ENCODE data around the gene FCRLA. TPM values are rescaled to one million over a fixed set of nuclear protein-coding genes. Genes with fewer than 3 reads are reported as not detected.
"Not testable (repeated sequence)": the region's sequence is repeated elsewhere in the genome, so short reads cannot be mapped to it uniquely, and the experiment has no call there.

The FCRLA gene, protein sequence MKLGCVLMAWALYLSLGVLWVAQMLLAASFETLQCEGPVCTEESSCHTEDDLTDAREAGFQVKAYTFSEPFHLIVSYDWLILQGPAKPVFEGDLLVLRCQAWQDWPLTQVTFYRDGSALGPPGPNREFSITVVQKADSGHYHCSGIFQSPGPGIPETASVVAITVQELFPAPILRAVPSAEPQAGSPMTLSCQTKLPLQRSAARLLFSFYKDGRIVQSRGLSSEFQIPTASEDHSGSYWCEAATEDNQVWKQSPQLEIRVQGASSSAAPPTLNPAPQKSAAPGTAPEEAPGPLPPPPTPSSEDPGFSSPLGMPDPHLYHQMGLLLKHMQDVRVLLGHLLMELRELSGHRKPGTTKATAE
- not detected for polyA plus RNA-seq (2013, experiment 1 of 2)
- polyA plus RNA-seq (2013, experiment 2 of 2): not detected

GRCh38 chr1:161706482-161707347 lies at the start of gene FCRLA:
Gene FCRLA (plus strand): TSS chr1:161707229. CDS start chr1:161707265, 36 bp downstream.
- no peaks in the 10 kb centered on the region for H3K36me3 ChIP-seq (ENCODE audit: control insufficient read depth, insufficient read depth, low read length)
- H3K79me2 ChIP-seq (ENCODE audit: control insufficient read depth, insufficient read depth, low read length): no peaks in the 10 kb centered on the region
- no peak within 1 kb of the TSS for H3K27ac ChIP-seq (ENCODE audit: low read depth, low read length)
- H3K4me1 ChIP-seq (ENCODE audit: control insufficient read depth, low read depth, low read length): no peaks in the 10 kb centered on the region
- H3K18ac ChIP-seq (ENCODE audit: low read length): no peak within 1 kb of the TSS
- H2BK120ac ChIP-seq (ENCODE audit: low read depth, low read length): no peak within 1 kb of the TSS
- no peak within 1 kb of the TSS for H2BK15ac ChIP-seq (replicated peaks; ENCODE audit: low read depth)
- H3K4me3 ChIP-seq (ENCODE audit: low read length): no peak within 1 kb of the TSS
- H3K56ac ChIP-seq (ENCODE audit: low read length): no peak within 1 kb of the TSS
- H3K27me3 ChIP-seq (ENCODE audit: insufficient read depth, low read length, poor library complexity): no peaks in the 10 kb centered on the region
- no peak within 1 kb of the TSS for H4K5ac ChIP-seq (ENCODE audit: low read length)
- H3K79me1 ChIP-seq (ENCODE audit: low read length): no peaks in the 10 kb centered on the region
- no peak within 1 kb of the TSS for H3K9ac ChIP-seq (ENCODE audit: low read length)
- no peak within 1 kb of the TSS for H3K4me2 ChIP-seq (ENCODE audit: low read length)
- no CpG with 5 or more reads among the region's 4 CpGs for WGBS (ENCODE audit: extremely low coverage, insufficient coverage, low lambda C conversion rate)
- no peak for DNase-seq
- H3K4ac ChIP-seq (ENCODE audit: low read depth, low read length): no peak within 1 kb of the TSS
- H3K23ac ChIP-seq (ENCODE audit: low read length): no peak within 1 kb of the TSS
- H2BK5ac ChIP-seq (ENCODE audit: low read length): no peak within 1 kb of the TSS
- no peak within 1 kb of the TSS for H2AK5ac ChIP-seq (ENCODE audit: low read length)
- H4K8ac ChIP-seq (ENCODE audit: low read depth, low read length): no peak within 1 kb of the TSS

GRCh38 chr1:161658524-161658923 lies 48.5 kb upstream of the FCRLA start:
- not testable (repeated sequence) for H3K27ac ChIP-seq (ENCODE audit: low read depth, low read length); H3K23ac ChIP-seq (ENCODE audit: low read length); H3K79me1 ChIP-seq (ENCODE audit: low read length); H2BK120ac ChIP-seq (ENCODE audit: low read depth, low read length); H3K4me3 ChIP-seq (ENCODE audit: low read length); H3K18ac ChIP-seq (ENCODE audit: low read length); H4K5ac ChIP-seq (ENCODE audit: low read length); H3K56ac ChIP-seq (ENCODE audit: low read length); H3K4ac ChIP-seq (ENCODE audit: low read depth, low read length); H3K4me1 ChIP-seq (ENCODE audit: control insufficient read depth, low read depth, low read length); H2BK15ac ChIP-seq (replicated peaks; ENCODE audit: low read depth); H2AK5ac ChIP-seq (ENCODE audit: low read length); H3K79me2 ChIP-seq (ENCODE audit: control insufficient read depth, insufficient read depth, low read length); H3K4me2 ChIP-seq (ENCODE audit: low read length); H3K27me3 ChIP-seq (ENCODE audit: insufficient read depth, low read length, poor library complexity); DNase-seq; H4K8ac ChIP-seq (ENCODE audit: low read depth, low read length); H2BK5ac ChIP-seq (ENCODE audit: low read length); H3K36me3 ChIP-seq (ENCODE audit: control insufficient read depth, insufficient read depth, low read length); H3K9ac ChIP-seq (ENCODE audit: low read length)

DNA sequence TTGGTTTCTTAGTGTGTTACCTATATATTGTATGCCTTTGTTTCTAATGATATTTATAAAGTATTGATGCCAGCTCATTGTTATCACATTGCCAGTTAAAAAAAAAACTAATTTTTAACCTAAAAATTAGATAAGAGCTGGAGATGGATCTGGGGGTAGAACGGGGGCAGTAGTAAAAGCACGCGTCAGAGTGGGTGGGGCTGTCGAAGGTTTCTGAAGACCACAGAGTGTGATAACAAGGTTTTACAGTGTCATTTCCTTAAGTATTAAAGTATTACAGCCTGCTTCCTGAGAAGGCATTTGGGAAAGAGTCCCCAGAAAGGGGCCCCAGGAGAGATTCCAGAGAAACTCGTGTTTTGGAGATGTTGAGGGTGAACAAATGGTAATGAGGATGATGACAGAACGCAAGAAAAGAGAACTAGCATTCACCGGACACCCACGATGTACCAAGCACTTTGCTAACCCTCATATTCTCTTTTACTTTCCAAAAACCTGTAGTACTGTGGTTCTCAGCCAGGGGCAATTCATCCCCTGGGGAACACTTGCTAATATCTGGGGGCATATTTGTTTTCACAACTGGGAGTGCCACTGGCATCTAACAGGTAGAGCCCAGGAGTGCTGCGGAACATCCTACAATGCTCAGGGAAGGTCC lies 45.2 kb upstream of the FCRLA start:
- not testable (repeated sequence) for DNase-seq; H3K79me1 ChIP-seq (ENCODE audit: low read length); H3K56ac ChIP-seq (ENCODE audit: low read length); H3K18ac ChIP-seq (ENCODE audit: low read length); H4K5ac ChIP-seq (ENCODE audit: low read length); H3K79me2 ChIP-seq (ENCODE audit: control insufficient read depth, insufficient read depth, low read length); H3K9ac ChIP-seq (ENCODE audit: low read length); H3K27ac ChIP-seq (ENCODE audit: low read depth, low read length); H2BK120ac ChIP-seq (ENCODE audit: low read depth, low read length); H3K23ac ChIP-seq (ENCODE audit: low read length); H2BK15ac ChIP-seq (replicated peaks; ENCODE audit: low read depth); H3K4me3 ChIP-seq (ENCODE audit: low read length); H2AK5ac ChIP-seq (ENCODE audit: low read length); H2BK5ac ChIP-seq (ENCODE audit: low read length); H3K4me1 ChIP-seq (ENCODE audit: control insufficient read depth, low read depth, low read length); H3K36me3 ChIP-seq (ENCODE audit: control insufficient read depth, insufficient read depth, low read length); H3K27me3 ChIP-seq (ENCODE audit: insufficient read depth, low read length, poor library complexity); H3K4me2 ChIP-seq (ENCODE audit: low read length); H3K4ac ChIP-seq (ENCODE audit: low read depth, low read length); H4K8ac ChIP-seq (ENCODE audit: low read depth, low read length)
- no CpG with 5 or more reads among the region's 9 CpGs for WGBS (ENCODE audit: extremely low coverage, insufficient coverage, low lambda C conversion rate)

- not testable (repeated sequence) for H2BK15ac ChIP-seq (replicated peaks; ENCODE audit: low read depth); H2AK5ac ChIP-seq (ENCODE audit: low read length); DNase-seq; H3K18ac ChIP-seq (ENCODE audit: low read length); H3K56ac ChIP-seq (ENCODE audit: low read length); H3K23ac ChIP-seq (ENCODE audit: low read length); H4K5ac ChIP-seq (ENCODE audit: low read length); H2BK5ac ChIP-seq (ENCODE audit: low read length); H3K27me3 ChIP-seq (ENCODE audit: insufficient read depth, low read length, poor library complexity); H4K8ac ChIP-seq (ENCODE audit: low read depth, low read length); H3K4me3 ChIP-seq (ENCODE audit: low read length); H3K27ac ChIP-seq (ENCODE audit: low read depth, low read length); H2BK120ac ChIP-seq (ENCODE audit: low read depth, low read length); H3K9ac ChIP-seq (ENCODE audit: low read length); H3K4me1 ChIP-seq (ENCODE audit: control insufficient read depth, low read depth, low read length); H3K79me1 ChIP-seq (ENCODE audit: low read length); H3K4me2 ChIP-seq (ENCODE audit: low read length); H3K4ac ChIP-seq (ENCODE audit: low read depth, low read length); H3K36me3 ChIP-seq (ENCODE audit: control insufficient read depth, insufficient read depth, low read length); H3K79me2 ChIP-seq (ENCODE audit: control insufficient read depth, insufficient read depth, low read length)
- no CpG with 5 or more reads among the region's 4 CpGs for WGBS (ENCODE audit: extremely low coverage, insufficient coverage, low lambda C conversion rate)
Measured at GRCh38 chr1:161662684-161663339, 44.2 kb upstream of the FCRLA start, which contains the start of gene FCGR2B. Gene FCGR2B (plus strand): TSS chr1:161663143. CDS start chr1:161663242, 99 bp downstream.

DNA sequence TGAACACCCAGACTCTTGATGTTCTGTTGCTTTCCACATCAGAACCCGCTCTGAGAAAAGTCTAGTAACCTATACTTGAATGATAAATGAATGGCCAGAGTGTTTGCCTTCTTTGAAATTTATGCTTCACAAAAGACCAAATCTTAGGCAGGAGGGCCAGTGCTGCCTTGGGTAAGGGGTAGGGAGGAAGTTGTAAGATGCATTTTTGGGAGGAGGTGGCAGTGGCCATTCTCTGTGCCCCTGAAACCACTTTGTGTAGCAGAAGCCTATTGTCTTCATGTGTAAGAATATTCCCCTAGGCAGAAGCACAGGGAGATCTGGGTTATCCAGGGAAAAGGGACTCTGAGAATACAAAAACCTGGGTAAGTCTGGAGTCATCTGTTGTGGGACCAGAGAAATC lies 43.5 kb upstream of the FCRLA start:
- H2BK5ac ChIP-seq (ENCODE audit: low read length); H2BK15ac ChIP-seq (replicated peaks; ENCODE audit: low read depth); H3K36me3 ChIP-seq (ENCODE audit: control insufficient read depth, insufficient read depth, low read length); H3K18ac ChIP-seq (ENCODE audit: low read length); H4K8ac ChIP-seq (ENCODE audit: low read depth, low read length); H3K27ac ChIP-seq (ENCODE audit: low read depth, low read length); H3K56ac ChIP-seq (ENCODE audit: low read length); H3K9ac ChIP-seq (ENCODE audit: low read length); H3K4me2 ChIP-seq (ENCODE audit: low read length); H3K4ac ChIP-seq (ENCODE audit: low read depth, low read length); H3K4me3 ChIP-seq (ENCODE audit: low read length); H3K4me1 ChIP-seq (ENCODE audit: control insufficient read depth, low read depth, low read length); DNase-seq; H3K79me2 ChIP-seq (ENCODE audit: control insufficient read depth, insufficient read depth, low read length); H3K23ac ChIP-seq (ENCODE audit: low read length); H2AK5ac ChIP-seq (ENCODE audit: low read length); H4K5ac ChIP-seq (ENCODE audit: low read length); H3K79me1 ChIP-seq (ENCODE audit: low read length); H3K27me3 ChIP-seq (ENCODE audit: insufficient read depth, low read length, poor library complexity); H2BK120ac ChIP-seq (ENCODE audit: low read depth, low read length): not testable (repeated sequence)
- no CpG with 5 or more reads among the region's 1 CpG for WGBS (ENCODE audit: extremely low coverage, insufficient coverage, low lambda C conversion rate)

Data from mesendoderm (in vitro differentiated cells).